GM12801 (cell line): ENCODE measurements around the gene SYP.

Experiments
- TF ChIP-seq, protein P1 (sequence below): IDR thresholded peaks from one replicate; pipeline ENCODE4 v1.5.1; 2011; ENCODE audit warnings: control low read depth; ENCODE audit not compliant: insufficient read length; ENCODE audit errors: extremely low read depth

The SYP gene

DNA sequence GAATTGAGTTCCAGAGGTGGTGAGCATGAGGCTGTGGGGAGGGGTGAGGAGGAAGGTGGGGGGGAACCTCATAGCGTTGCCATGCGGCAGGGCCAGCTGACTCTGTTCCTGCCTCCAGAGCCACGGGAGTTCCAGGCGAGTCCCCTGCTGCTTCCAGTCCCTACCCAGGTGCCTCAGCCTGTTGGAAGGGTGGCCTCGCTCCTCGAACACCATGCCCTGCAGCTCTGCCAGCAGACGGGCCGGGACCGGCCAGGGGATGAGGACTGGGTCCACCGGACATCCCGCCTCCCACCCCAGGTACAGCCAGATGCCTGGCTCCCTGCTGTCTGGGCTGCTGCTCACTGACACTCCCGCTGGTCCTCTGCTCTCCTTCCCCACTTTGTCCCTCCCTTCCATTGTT lies 43.2 kb upstream of the SYP start:
- TF ChIP-seq, protein P1, sequence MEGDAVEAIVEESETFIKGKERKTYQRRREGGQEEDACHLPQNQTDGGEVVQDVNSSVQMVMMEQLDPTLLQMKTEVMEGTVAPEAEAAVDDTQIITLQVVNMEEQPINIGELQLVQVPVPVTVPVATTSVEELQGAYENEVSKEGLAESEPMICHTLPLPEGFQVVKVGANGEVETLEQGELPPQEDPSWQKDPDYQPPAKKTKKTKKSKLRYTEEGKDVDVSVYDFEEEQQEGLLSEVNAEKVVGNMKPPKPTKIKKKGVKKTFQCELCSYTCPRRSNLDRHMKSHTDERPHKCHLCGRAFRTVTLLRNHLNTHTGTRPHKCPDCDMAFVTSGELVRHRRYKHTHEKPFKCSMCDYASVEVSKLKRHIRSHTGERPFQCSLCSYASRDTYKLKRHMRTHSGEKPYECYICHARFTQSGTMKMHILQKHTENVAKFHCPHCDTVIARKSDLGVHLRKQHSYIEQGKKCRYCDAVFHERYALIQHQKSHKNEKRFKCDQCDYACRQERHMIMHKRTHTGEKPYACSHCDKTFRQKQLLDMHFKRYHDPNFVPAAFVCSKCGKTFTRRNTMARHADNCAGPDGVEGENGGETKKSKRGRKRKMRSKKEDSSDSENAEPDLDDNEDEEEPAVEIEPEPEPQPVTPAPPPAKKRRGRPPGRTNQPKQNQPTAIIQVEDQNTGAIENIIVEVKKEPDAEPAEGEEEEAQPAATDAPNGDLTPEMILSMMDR: no peak

DNA sequence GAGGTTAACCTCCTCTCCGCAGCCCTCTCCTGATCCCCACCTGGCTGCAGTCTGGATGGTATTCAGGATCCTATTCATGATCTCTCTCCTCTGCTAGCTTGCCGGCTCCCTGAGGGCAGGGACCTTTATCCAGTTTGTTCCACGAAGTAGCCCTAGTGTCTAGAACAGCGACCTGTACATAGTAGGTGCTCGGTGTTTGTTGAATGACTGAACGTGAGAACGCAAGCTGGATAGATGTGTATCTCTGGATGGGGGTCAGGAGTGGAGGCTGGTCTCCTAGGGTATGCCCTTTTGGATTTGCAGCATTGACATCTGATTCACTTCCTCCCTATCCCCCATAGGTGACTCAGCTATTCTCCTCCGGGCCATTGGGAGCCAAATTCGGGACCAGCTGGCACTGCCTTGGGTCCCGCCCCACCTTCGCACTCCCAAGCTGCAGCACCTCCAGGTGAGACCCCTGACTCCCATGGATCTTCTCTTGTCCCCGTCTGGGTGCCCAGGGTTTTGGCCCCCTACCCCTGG lies 42.6 kb upstream of the SYP start:
- TF ChIP-seq, protein P1: no peak

DNA sequence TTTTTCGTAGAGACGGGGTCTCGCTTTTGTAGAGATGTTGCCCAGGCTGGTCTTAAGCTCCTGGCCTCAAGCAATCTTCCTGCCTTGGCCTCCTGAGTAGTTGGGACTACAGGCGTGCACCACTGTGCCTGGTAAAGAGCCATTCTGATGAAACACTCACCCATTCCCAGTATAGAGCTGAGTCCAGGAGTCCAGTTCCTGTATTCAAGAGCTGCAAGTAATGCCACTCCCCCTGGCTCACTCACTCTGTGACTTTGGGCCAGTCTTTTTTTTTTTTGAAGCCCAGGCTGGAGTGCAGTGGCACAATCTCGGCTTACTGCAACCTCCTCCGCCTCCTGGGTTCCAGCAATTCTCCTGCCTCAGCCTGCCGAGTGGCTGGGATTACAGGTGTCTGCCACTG lies 38.7 kb upstream of the SYP start:
- TF ChIP-seq, protein P1: no peak

DNA sequence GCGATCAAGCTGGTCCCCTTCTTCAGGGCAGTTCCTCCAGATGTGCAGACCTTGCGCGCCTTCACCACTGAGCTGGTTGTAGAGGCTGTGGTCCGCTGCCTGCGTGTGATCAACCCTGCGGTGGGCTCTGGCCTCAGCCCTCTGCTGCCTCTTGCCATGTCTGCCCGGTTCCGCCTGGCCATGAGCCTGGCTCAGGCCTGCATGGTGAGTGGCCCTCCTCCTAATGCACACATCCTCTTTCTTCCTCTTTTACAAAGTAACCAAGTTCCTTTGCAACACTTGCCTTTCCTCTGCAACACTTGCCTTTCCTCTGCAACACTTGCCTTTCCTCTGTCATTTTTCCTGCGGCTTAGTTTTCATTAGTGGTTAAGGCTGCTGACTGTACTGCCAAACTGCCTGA lies 37.1 kb upstream of the SYP start:
- TF ChIP-seq, protein P1: no peak

DNA sequence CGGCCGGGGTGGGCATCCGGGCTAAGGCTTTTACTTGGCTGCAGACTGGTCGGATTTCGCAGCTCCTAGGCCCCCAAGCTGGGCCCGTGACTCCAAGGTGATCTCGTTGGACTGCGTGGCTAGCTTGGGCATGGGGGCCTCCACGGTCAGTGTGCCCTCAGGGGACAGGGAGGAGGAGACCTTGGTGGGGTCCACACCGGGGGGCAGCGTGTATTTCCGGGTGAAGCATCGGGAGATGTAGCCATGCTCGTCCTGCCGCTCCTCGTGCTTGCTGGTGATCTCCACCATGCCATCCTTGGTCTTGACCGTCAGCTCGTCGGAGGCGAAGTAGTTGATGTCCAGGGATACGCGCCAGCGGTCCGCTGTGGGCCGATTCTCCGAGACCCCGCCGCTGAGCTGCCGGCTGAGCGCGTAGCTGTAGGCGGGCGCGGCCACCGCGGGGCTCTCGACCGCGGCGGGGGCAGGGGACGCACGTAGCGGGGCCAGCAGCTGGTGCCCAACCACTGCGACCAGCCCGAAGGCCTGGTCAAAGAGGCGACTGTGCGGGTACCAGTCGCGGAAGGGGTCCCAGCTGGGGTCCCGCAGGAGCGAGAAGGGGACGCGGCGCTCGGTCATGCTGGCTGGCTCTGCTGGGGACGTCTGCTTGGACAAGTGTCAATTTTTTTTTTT lies 34.0 kb upstream of the SYP start:
- TF ChIP-seq, protein P1: no peak

DNA sequence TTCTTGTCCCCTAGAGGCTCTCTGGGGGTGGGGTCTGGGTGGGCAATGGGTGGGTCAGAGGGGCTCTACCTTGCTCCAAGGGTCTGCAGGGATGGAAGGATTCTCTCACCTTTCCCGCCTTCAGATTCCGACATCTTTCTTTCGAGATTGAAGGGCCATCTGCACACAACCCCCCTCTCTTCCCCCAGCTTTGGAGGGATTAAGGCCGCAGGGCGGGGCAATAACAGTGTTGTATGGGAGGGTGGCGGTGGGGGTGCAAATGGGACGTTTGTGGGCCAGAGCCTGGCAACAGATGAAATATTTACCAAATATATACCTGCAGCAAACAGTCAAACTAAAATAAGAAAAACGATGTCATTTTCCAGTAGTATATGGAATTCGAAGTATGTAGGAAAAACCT lies 33.2 kb upstream of the SYP start, which contains the start of gene CACNA1F:
TSS of gene CACNA1F (minus strand) at position 165 of the 400 bp plus-strand sequence. CDS start at position 134, 31 bp downstream.
- TF ChIP-seq, protein P1: no peak

DNA sequence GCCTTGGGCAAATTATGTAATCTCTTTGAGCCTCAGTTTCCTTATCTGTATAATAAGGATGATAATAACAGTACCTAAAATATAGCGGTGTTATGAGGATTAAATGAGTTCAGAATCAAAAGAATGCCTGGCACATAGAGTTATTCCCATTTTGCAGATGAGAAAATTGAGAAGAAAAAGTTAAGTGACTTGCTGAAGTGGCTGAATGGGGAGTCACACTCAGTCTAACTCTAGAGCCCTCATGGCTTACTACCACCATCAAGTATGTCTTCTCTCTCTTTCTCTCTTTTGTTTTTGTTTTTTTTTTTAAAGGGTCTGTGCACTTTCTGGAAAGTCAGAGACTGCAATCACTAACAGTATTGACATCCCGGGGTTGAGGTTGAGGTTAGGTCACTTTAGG lies 32.5 kb upstream of the SYP start:
- TF ChIP-seq, protein P1: no peak
